ENCODE measurements around the gene GALNT14.

Gene GALNT14

DNA sequence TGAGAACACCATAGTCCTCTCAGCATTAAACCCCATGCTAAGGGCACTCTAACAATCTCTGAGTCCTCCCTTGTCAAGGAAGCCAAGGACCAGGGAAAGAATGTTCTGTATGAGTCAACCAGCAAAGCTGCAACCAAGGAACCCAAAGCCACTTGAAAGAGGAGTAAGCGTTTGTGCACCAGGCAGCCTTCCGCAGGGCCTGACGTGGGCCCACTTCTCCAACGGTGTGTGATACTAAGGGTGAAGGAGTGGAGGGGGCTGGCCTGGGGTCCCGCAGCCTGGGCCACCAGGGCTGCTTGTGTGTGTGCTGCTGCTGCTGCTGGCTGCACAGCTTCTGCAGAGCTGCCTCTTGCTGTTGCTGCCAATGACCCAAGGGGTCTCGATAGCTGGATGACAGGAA lies 30.1 kb upstream of the GALNT14 start:
- no peak for ATAC-seq
- TF ChIP-seq RARB (CRISPR knock-in tag; IDR thresholded peaks at IDR 0.05) (no peak), ZFP3 (CRISPR knock-in tag; IDR thresholded peaks at IDR 0.05) (no peak), ZNF70 (CRISPR knock-in tag; IDR thresholded peaks at IDR 0.05) (no peak), ESRRG (CRISPR knock-in tag; IDR thresholded peaks at IDR 0.05) (no peak), ZFP30 (CRISPR knock-in tag; IDR thresholded peaks at IDR 0.05) (no peak), SNAI2 (CRISPR knock-in tag; IDR thresholded peaks at IDR 0.05) (no peak), ISL1 (CRISPR knock-in tag; IDR thresholded peaks at IDR 0.05) (no peak), GLIS3 (CRISPR knock-in tag; IDR thresholded peaks at IDR 0.05) (no peak)
- TF ChIP-seq, protein P1, sequence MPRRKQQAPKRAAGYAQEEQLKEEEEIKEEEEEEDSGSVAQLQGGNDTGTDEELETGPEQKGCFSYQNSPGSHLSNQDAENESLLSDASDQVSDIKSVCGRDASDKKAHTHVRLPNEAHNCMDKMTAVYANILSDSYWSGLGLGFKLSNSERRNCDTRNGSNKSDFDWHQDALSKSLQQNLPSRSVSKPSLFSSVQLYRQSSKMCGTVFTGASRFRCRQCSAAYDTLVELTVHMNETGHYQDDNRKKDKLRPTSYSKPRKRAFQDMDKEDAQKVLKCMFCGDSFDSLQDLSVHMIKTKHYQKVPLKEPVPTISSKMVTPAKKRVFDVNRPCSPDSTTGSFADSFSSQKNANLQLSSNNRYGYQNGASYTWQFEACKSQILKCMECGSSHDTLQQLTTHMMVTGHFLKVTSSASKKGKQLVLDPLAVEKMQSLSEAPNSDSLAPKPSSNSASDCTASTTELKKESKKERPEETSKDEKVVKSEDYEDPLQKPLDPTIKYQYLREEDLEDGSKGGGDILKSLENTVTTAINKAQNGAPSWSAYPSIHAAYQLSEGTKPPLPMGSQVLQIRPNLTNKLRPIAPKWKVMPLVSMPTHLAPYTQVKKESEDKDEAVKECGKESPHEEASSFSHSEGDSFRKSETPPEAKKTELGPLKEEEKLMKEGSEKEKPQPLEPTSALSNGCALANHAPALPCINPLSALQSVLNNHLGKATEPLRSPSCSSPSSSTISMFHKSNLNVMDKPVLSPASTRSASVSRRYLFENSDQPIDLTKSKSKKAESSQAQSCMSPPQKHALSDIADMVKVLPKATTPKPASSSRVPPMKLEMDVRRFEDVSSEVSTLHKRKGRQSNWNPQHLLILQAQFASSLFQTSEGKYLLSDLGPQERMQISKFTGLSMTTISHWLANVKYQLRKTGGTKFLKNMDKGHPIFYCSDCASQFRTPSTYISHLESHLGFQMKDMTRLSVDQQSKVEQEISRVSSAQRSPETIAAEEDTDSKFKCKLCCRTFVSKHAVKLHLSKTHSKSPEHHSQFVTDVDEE (CRISPR knock-in tag; IDR thresholded peaks at IDR 0.05): no peak
- TF ChIP-seq, protein P2, sequence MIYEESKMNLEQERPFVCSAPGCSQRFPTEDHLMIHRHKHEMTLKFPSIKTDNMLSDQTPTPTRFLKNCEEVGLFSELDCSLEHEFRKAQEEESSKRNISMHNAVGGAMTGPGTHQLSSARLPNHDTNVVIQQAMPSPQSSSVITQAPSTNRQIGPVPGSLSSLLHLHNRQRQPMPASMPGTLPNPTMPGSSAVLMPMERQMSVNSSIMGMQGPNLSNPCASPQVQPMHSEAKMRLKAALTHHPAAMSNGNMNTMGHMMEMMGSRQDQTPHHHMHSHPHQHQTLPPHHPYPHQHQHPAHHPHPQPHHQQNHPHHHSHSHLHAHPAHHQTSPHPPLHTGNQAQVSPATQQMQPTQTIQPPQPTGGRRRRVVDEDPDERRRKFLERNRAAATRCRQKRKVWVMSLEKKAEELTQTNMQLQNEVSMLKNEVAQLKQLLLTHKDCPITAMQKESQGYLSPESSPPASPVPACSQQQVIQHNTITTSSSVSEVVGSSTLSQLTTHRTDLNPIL (CRISPR knock-in tag; IDR thresholded peaks at IDR 0.05; ENCODE audit: low read depth): no peak
- TF ChIP-seq, protein P3, sequence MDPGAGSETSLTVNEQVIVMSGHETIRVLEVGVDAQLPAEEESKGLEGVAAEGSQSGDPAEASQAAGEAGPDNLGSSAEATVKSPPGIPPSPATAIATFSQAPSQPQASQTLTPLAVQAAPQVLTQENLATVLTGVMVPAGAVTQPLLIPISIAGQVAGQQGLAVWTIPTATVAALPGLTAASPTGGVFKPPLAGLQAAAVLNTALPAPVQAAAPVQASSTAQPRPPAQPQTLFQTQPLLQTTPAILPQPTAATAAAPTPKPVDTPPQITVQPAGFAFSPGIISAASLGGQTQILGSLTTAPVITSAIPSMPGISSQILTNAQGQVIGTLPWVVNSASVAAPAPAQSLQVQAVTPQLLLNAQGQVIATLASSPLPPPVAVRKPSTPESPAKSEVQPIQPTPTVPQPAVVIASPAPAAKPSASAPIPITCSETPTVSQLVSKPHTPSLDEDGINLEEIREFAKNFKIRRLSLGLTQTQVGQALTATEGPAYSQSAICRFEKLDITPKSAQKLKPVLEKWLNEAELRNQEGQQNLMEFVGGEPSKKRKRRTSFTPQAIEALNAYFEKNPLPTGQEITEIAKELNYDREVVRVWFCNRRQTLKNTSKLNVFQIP (CRISPR knock-in tag; IDR thresholded peaks at IDR 0.05; ENCODE audit: borderline replicate concordance, low read depth): no peak

DNA sequence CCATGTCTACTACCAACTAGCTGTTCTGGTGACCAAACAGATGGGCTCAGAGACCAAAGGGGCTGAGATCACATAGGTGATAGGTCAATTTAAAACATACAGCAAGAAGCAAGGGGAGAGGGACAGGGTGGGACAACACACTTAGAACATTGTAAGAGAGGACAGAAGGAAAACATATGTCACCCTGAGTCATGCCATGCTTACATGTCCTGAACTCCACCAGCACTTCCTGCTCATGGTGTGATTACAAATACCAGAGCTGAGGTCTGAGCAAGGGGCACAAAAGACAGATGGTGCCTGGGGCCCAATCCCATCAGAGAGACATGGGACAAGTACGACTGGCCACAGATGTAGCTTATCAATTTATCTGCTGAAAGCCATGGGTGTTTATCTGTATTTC lies 28.7 kb upstream of the GALNT14 start:
- TF ChIP-seq TOX (CRISPR knock-in tag; IDR thresholded peaks at IDR 0.05; ENCODE audit: borderline replicate concordance): no peak
- TF ChIP-seq OSR1 (CRISPR knock-in tag; IDR thresholded peaks at IDR 0.05): no peak
- no peak for TF ChIP-seq ESRRG (CRISPR knock-in tag; IDR thresholded peaks at IDR 0.05)
- TF ChIP-seq ZNF8 (CRISPR knock-in tag; IDR thresholded peaks at IDR 0.05): no peak
- no peak for TF ChIP-seq BACH2 (CRISPR knock-in tag; IDR thresholded peaks at IDR 0.05; ENCODE audit: borderline replicate concordance)
- no peak for TF ChIP-seq RARB (CRISPR knock-in tag; IDR thresholded peaks at IDR 0.05)
- no peak for TF ChIP-seq CSDC2 (CRISPR knock-in tag; IDR thresholded peaks at IDR 0.05)
- no peak for TF ChIP-seq GLIS3 (CRISPR knock-in tag; IDR thresholded peaks at IDR 0.05)
- TF ChIP-seq, protein P2 (CRISPR knock-in tag; IDR thresholded peaks at IDR 0.05; ENCODE audit: low read depth): no peak
- TF ChIP-seq, protein P4, sequence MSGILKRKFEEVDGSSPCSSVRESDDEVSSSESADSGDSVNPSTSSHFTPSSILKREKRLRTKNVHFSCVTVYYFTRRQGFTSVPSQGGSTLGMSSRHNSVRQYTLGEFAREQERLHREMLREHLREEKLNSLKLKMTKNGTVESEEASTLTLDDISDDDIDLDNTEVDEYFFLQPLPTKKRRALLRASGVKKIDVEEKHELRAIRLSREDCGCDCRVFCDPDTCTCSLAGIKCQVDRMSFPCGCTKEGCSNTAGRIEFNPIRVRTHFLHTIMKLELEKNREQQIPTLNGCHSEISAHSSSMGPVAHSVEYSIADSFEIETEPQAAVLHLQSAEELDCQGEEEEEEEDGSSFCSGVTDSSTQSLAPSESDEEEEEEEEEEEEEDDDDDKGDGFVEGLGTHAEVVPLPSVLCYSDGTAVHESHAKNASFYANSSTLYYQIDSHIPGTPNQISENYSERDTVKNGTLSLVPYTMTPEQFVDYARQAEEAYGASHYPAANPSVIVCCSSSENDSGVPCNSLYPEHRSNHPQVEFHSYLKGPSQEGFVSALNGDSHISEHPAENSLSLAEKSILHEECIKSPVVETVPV (CRISPR knock-in tag; IDR thresholded peaks at IDR 0.05): no peak
- no peak for TF ChIP-seq ISL1 (CRISPR knock-in tag; IDR thresholded peaks at IDR 0.05)
- TF ChIP-seq, protein P3 (CRISPR knock-in tag; IDR thresholded peaks at IDR 0.05; ENCODE audit: borderline replicate concordance, low read depth): no peak
- no peak for ATAC-seq

DNA sequence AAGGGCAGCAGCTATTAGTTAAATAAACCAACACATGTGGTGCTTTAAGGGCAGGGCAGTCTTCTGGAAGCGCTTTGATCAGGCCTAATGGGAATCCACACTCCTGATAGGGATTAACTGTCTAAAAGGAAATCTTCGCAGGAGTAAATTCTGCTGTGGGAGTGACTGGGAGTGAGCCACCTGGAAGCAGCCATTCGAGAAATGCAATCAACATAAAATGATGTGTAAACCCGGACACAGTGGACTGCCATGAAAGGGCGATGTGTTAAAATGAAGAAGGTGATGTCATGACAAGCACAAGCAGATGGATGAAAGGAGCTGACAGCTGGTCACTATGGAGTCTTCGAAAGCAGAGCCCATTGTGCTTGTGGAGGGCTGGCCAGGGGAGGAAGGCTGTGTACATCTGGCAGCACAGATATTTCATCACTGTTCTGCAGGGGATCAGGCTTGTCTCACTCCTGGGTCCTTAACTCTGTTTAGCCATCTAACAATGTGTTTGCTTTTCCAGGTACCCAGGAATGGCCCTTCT lies 24.8 kb upstream of the GALNT14 start:
- no peak for ATAC-seq
- TF ChIP-seq CSDC2 (CRISPR knock-in tag; IDR thresholded peaks at IDR 0.05) (no peak), OSR1 (CRISPR knock-in tag; IDR thresholded peaks at IDR 0.05) (no peak)
- TF ChIP-seq, protein P4 (CRISPR knock-in tag; IDR thresholded peaks at IDR 0.05): no peak
- TF ChIP-seq, protein P3 (CRISPR knock-in tag; IDR thresholded peaks at IDR 0.05; ENCODE audit: borderline replicate concordance, low read depth): no peak
